RWPE1 (cell line): Measurements from ENCODE around the gene GLIS1.

Source experiments
- CTCF ChIA-PET: fragments of 350-600 bp; sonication (Branson Sonifier 250); formaldehyde crosslinking; extraction: SDS; loops from one replicate; lab custom pipeline; 2021; lab: Yijun Ruan, JAX
- POLR2A ChIA-PET: fragments of 400-600 bp; formaldehyde crosslinking; extraction: SDS; loops from one replicate; lab custom pipeline; 2020; ENCODE audit warnings: antibody characterized with exemption; ENCODE audit not compliant: low non-redundant PET; lab: Yijun Ruan, JAX
- DNase-seq: peaks from one replicate; pipeline ENCODE4 v3.0.0; 2012; ENCODE audit warnings: low spot score
- H3K27ac ChIP-seq: fragments of 450-650 bp; 2 replicates; pipeline ENCODE4 v1.5.1; 2017
- TF ChIP-seq, protein P1 (sequence below): fragments of 450-650 bp; conservative IDR thresholded peaks from 2 replicates; pipeline ENCODE4 v1.5.1; 2017; ENCODE audit warnings: low read depth, mild to moderate bottlenecking

GLIS1 gene

GRCh38 chr1:53540604-53541262, 198.2 kb downstream of the GLIS1 start:
- H3K27ac ChIP-seq, result no peak overlapping the region
- no peak for DNase-seq
- CTCF ChIA-PET, result no interaction called here
- TF ChIP-seq, protein P1, sequence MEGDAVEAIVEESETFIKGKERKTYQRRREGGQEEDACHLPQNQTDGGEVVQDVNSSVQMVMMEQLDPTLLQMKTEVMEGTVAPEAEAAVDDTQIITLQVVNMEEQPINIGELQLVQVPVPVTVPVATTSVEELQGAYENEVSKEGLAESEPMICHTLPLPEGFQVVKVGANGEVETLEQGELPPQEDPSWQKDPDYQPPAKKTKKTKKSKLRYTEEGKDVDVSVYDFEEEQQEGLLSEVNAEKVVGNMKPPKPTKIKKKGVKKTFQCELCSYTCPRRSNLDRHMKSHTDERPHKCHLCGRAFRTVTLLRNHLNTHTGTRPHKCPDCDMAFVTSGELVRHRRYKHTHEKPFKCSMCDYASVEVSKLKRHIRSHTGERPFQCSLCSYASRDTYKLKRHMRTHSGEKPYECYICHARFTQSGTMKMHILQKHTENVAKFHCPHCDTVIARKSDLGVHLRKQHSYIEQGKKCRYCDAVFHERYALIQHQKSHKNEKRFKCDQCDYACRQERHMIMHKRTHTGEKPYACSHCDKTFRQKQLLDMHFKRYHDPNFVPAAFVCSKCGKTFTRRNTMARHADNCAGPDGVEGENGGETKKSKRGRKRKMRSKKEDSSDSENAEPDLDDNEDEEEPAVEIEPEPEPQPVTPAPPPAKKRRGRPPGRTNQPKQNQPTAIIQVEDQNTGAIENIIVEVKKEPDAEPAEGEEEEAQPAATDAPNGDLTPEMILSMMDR, result no peak
- POLR2A ChIA-PET, result no interaction called here

GRCh38 chr1:53539711-53540603, 199.0 kb downstream of the GLIS1 start:
- TF ChIP-seq, protein P1, result no peak
- no peak overlapping the region for H3K27ac ChIP-seq
- ChIA-PET CTCF (no interaction called here), POLR2A (no interaction called here)
- DNase-seq, result no peak

GRCh38 chr1:53539226-53539625, 199.7 kb downstream of the GLIS1 start:
- DNase-seq, result no peak
- TF ChIP-seq, protein P1, result no peak
- no peak overlapping the region for H3K27ac ChIP-seq
- ChIA-PET CTCF (no interaction called here), POLR2A (no interaction called here)

DNA sequence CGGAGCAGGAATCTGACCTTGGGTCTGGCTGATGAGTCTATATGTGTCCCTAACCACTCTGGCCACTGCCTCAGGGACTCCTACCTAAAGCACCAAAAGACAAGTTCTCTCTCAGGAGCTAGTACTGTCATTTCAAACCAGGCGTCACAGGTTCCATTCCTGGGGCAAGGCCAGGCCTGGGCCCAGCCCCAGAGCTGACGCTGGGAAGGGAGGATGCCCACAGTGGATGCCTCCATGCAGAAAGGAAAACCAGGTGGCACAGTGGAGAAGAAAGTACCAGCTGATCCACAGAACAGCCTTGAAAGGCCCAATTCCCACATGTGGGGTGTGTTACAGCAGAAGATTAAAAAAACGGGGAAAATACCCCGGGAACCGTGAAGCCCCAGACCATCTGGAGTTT, 202.4 kb downstream of the GLIS1 start:
- TF ChIP-seq, protein P1, result no peak
- ChIA-PET CTCF (interaction anchor here (0.6 kb wide), 1 partner anchor 94 kb away, joined by 3 read pairs; no protein-coding TSS in a partner anchor), POLR2A (no interaction called here)
- no peak for DNase-seq
- no peak overlapping the region for H3K27ac ChIP-seq

DNA sequence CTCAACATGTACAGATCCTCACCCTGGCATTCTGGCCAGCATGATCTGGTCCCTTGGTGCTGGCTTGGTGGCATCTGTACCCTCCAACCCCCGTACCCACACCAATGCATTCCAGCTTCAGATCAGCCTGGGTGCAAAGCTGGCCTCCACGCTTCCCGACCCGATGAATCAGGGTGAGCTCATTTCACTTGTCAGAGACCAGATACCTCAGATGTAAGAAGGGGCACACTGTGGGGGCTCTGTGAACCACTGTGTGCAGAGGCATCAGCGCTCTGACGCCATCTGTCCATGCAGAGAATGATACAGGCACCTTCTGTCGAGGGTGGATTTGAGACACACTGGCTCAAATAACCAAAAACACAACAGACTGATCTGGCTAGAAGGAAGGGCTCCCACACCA, 203.1 kb downstream of the GLIS1 start:
- DNase-seq, result no peak
- ChIA-PET CTCF (interaction anchor here (0.6 kb wide), 1 partner anchor 93 kb away, joined by 3 read pairs; no protein-coding TSS in a partner anchor), POLR2A (no interaction called here)
- TF ChIP-seq, protein P1, result no peak
- no peak overlapping the region for H3K27ac ChIP-seq

DNA sequence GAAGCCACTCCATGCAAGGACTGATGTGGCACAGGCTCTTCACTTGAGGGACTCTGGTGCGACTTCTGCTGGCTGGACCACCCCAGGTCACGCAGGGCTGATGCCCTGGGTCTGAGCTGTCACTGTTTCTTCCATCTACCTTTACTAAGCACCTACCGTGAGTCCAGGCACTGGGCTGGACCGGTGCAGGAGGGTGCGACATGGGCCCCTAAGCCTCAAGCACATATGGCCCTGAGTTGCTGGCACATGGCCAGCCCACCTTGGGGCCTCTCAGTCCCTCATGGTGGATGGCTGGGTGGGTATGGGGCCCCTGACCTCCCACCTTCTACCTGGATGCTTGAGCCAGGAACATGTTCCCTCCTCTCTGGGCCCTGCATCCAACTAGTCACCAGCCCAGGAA, 203.7 kb downstream of the GLIS1 start:
- H3K27ac ChIP-seq, result no peak overlapping the region
- TF ChIP-seq, protein P1, result no peak
- DNase-seq, result no peak
- CTCF ChIA-PET, result interaction anchor here (0.5 kb wide), 1 partner anchor 20 kb away, joined by 3 read pairs; no protein-coding TSS in a partner anchor
- POLR2A ChIA-PET, result no interaction called here
